ENCODE results near the gene R3HDM2. TPM values are rescaled to one million over a fixed set of nuclear protein-coding genes. Genes with fewer than 3 reads are reported as not detected.

R3HDM2 gene
- total RNA-seq, 2 donors from 2014 or later: 82.7 to 116 TPM

DNA sequence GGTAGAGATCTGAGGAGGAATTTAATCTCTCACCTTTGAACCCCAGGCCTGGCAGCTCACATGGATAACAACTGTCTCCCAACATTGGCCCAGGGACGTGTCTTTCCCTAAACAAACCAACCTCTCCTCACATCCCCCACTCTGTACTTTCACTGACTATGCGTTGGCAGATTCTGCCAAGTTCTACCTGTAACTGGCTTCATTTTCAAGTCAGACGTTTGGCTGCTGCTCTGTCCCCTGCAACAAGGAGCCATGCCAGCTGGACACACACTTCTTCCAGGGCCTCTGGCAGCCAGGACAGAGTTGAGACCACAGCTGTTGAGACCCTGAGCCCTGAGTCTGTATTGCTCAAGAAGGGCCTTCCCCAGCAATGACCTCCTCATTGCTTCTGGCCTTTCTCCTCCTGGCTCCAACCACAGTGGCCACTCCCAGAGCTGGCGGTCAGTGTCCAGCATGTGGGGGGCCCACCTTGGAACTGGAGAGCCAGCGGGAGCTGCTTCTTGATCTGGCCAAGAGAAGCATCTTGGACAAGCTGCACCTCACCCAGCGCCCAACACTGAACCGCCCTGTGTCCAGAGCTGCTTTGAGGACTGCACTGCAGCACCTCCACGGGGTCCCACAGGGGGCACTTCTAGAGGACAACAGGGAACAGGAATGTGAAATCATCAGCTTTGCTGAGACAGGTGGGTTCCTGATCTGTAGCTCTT, 3.8 kb upstream of the R3HDM2 start, which contains the start of gene INHBC:
TSS of gene INHBC (plus strand) at position 268 of the 707 bp plus-strand sequence. CDS start at position 371, 103 bp downstream.
- Histone ChIP-seq H3K36me3 (ENCODE audit: control insufficient read depth, insufficient read depth, low read length) (no peaks in the 10 kb centered on the region), H3K4me1 (ENCODE audit: control insufficient read depth, insufficient read depth, low read length) (peaks cover 6% of the 10 kb centered on the region), H3K4me3 (ENCODE audit: low read length) (no peak within 1 kb of the TSS), H3K9me3 (ENCODE audit: control insufficient read depth, low read length) (no peaks in the 10 kb centered on the region), H3K9ac (ENCODE audit: extremely low read depth, low read length, poor library complexity, severe bottlenecking) (no peak within 1 kb of the TSS), H3K27me3 (ENCODE audit: control insufficient read depth, insufficient read depth, low read length, poor library complexity, severe bottlenecking) (no peaks in the 10 kb centered on the region), H3K27ac (ENCODE audit: low read depth, low read length) (no peak within 1 kb of the TSS)
- WGBS, 2 experiments (ENCODE audit: insufficient coverage in 1 of 2, insufficient read length in 1 of 2): 76 to 88% methylated on average over 5 to 8 of the region's 8 CpGs
- no peaks in the 10 kb centered on the region for H3K9me3 Mint-ChIP-seq
- H3K36me3 Mint-ChIP-seq (ENCODE audit: low read depth): no peaks in the 10 kb centered on the region
- H3K27me3 Mint-ChIP-seq (ENCODE audit: insufficient read depth): no peaks in the 10 kb centered on the region
- TF ChIP-seq, protein P1, sequence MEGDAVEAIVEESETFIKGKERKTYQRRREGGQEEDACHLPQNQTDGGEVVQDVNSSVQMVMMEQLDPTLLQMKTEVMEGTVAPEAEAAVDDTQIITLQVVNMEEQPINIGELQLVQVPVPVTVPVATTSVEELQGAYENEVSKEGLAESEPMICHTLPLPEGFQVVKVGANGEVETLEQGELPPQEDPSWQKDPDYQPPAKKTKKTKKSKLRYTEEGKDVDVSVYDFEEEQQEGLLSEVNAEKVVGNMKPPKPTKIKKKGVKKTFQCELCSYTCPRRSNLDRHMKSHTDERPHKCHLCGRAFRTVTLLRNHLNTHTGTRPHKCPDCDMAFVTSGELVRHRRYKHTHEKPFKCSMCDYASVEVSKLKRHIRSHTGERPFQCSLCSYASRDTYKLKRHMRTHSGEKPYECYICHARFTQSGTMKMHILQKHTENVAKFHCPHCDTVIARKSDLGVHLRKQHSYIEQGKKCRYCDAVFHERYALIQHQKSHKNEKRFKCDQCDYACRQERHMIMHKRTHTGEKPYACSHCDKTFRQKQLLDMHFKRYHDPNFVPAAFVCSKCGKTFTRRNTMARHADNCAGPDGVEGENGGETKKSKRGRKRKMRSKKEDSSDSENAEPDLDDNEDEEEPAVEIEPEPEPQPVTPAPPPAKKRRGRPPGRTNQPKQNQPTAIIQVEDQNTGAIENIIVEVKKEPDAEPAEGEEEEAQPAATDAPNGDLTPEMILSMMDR (conservative IDR thresholded peaks at IDR 0.05): no peak
- H3K4me1 Mint-ChIP-seq: peaks cover 18% of the 10 kb centered on the region
- peak within 1 kb of the TSS; percentile 55 for H3K27ac Mint-ChIP-seq
- no peak for DNase-seq
- H3K4me3 Mint-ChIP-seq: no peak within 1 kb of the TSS

DNA sequence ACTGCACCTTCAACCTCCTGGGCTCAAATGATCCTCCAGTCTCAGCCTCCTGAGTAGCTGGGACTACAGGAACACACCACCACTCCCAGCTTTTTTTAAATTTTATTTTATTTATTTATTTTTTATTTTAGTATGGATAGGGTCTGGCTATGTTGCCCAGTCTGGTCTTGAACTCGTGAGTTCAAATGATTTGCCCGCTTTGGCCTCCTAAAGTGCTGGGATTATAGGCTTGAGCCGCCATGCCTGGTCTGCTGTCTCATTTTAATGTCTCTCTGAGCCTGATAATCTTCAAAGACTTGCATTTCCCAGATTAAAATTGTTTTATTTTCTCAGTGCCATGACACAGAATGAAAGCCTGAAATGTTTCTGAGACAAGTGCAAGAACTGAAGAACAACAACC, 2.5 kb upstream of the R3HDM2 start:
- no peak overlapping the region for H3K9ac ChIP-seq (ENCODE audit: extremely low read depth, low read length, poor library complexity, severe bottlenecking)
- WGBS, 2 experiments (ENCODE audit: insufficient coverage in 1 of 2, insufficient read length in 1 of 2): 88 to 90% methylated on average over 3 of the region's 3 CpGs
- Mint-ChIP-seq H3K27ac (no peak overlapping the region), H3K4me3 (no peak overlapping the region), H3K36me3 (ENCODE audit: low read depth) (no peaks in the 10 kb centered on the region), H3K4me1 (peaks cover 23% of the 10 kb centered on the region), H3K27me3 (ENCODE audit: insufficient read depth) (no peaks in the 10 kb centered on the region), H3K9me3 (no peaks in the 10 kb centered on the region)
- no peaks in the 10 kb centered on the region for H3K9me3 ChIP-seq (ENCODE audit: control insufficient read depth, low read length)
- no peak overlapping the region for H3K4me3 ChIP-seq (ENCODE audit: low read length)
- H3K4me1 ChIP-seq (ENCODE audit: control insufficient read depth, insufficient read depth, low read length): peaks cover 6% of the 10 kb centered on the region
- no peak overlapping the region for H3K27ac ChIP-seq (ENCODE audit: low read depth, low read length)
- no peaks in the 10 kb centered on the region for H3K36me3 ChIP-seq (ENCODE audit: control insufficient read depth, insufficient read depth, low read length)
- H3K27me3 ChIP-seq (ENCODE audit: control insufficient read depth, insufficient read depth, low read length, poor library complexity, severe bottlenecking): no peaks in the 10 kb centered on the region
- peak; percentile 6 for DNase-seq
- TF ChIP-seq, protein P1 (conservative IDR thresholded peaks at IDR 0.05): no peak

DNA sequence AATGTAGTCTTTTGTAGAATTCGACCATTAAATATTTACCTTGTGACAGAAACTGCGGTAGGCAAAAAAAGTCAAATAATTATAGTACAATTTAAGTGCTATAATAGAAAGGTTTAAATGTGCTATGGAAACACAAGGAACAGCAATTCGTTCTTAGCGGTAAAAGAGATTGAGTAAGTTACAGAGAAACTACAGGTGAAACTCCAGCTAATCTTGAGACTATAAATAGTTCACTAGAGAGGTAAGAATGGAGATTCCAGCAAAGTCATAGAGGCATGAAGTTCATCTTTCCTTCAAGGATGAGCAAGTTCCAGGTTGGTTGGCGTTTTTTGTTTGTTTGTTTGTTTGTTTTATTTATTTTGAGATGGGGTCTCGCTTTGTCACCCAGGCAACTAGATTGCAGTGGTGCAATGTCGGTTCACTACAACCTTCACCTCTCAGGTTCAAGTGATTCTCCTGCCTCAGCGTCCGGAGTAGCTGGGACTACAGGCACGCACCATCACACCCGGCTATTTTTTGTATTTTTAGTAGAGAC, 878 bp upstream of the R3HDM2 start:
- H3K36me3 ChIP-seq (ENCODE audit: control insufficient read depth, insufficient read depth, low read length): no peaks in the 10 kb centered on the region
- WGBS, 2 experiments (ENCODE audit: insufficient coverage in 1 of 2, insufficient read length in 1 of 2): 95 to 100% methylated on average over 4 to 10 of the region's 11 CpGs
- Mint-ChIP-seq H3K9me3 (no peaks in the 10 kb centered on the region), H3K4me1 (peaks cover 25% of the 10 kb centered on the region), H3K4me3 (peak overlapping the region; percentile 80), H3K36me3 (ENCODE audit: low read depth) (peaks cover under 1% of the 10 kb centered on the region), H3K27ac (peak overlapping the region; percentile 96), H3K27me3 (ENCODE audit: insufficient read depth) (no peaks in the 10 kb centered on the region)
- TF ChIP-seq, protein P1 (conservative IDR thresholded peaks at IDR 0.05): no peak
- peak overlapping the region; percentile 79 for H3K9ac ChIP-seq (ENCODE audit: extremely low read depth, low read length, poor library complexity, severe bottlenecking)
- peaks cover 6% of the 10 kb centered on the region for H3K4me1 ChIP-seq (ENCODE audit: control insufficient read depth, insufficient read depth, low read length)
- no peaks in the 10 kb centered on the region for H3K9me3 ChIP-seq (ENCODE audit: control insufficient read depth, low read length)
- H3K4me3 ChIP-seq (ENCODE audit: low read length): peak overlapping the region; percentile 82
- no peaks in the 10 kb centered on the region for H3K27me3 ChIP-seq (ENCODE audit: control insufficient read depth, insufficient read depth, low read length, poor library complexity, severe bottlenecking)
- DNase-seq: peak; percentile 34
- no peak overlapping the region for H3K27ac ChIP-seq (ENCODE audit: low read depth, low read length)
